Measurements from ENCODE around the gene FBXO46.

Gene FBXO46

GRCh38 chr19:45730368-45731288 lies at the start of gene FBXO46:
FBXO46 (minus strand) TSS chr19:45730896; CDS start chr19:45713495, 17,401 bp downstream.
- H3K4me3 ChIP-seq (ENCODE audit: low read depth, low read length) = peak within 1 kb of the TSS; percentile 96
- peak within 1 kb of the TSS; percentile 44 for H2AFZ ChIP-seq (ENCODE audit: low read length, unreplicated experiment)
- H3K79me2 ChIP-seq (ENCODE audit: control insufficient read depth, insufficient read depth, low read length, unreplicated experiment) = peaks cover 34% of the 10 kb centered on the region
- H3K27me3 ChIP-seq (ENCODE audit: insufficient read depth, low read length) = no peaks in the 10 kb centered on the region
- no peaks in the 10 kb centered on the region for H3K36me3 ChIP-seq (ENCODE audit: insufficient read depth, low read length)
- no peaks in the 10 kb centered on the region for H3K4me1 ChIP-seq (ENCODE audit: control insufficient read depth, insufficient read depth, low read length, unreplicated experiment)
- peak within 1 kb of the TSS; percentile 22; the same call in 1 of the 2 replicates for H3K27ac ChIP-seq (ENCODE audit: low read depth, low read length)

- H3K4me3 ChIP-seq (ENCODE audit: low read depth, low read length) = no peak overlapping the region
- peaks cover 30% of the 10 kb centered on the region for H3K4me1 ChIP-seq (ENCODE audit: control insufficient read depth, insufficient read depth, low read length, unreplicated experiment)
- no peak overlapping the region for H3K27ac ChIP-seq (ENCODE audit: low read depth, low read length)
- no peaks in the 10 kb centered on the region for H3K79me2 ChIP-seq (ENCODE audit: control insufficient read depth, insufficient read depth, low read length, unreplicated experiment)
- no peaks in the 10 kb centered on the region for H3K27me3 ChIP-seq (ENCODE audit: insufficient read depth, low read length)
- H3K36me3 ChIP-seq (ENCODE audit: insufficient read depth, low read length) = 0 out of 2 replicates have a peak, but pooled peaks cover 11% of the 10 kb centered on the region
- H2AFZ ChIP-seq (ENCODE audit: low read length, unreplicated experiment) = no peak overlapping the region
These were observed 49.4 kb upstream of the FBXO46 start for GRCh38 chr19:45780146-45780447.

- Histone ChIP-seq H3K4me1 (ENCODE audit: control insufficient read depth, insufficient read depth, low read length, unreplicated experiment) (peaks cover 30% of the 10 kb centered on the region), H3K36me3 (ENCODE audit: insufficient read depth, low read length) (0 out of 2 replicates have a peak, but pooled peaks cover 11% of the 10 kb centered on the region), H3K79me2 (ENCODE audit: control insufficient read depth, insufficient read depth, low read length, unreplicated experiment) (no peaks in the 10 kb centered on the region), H3K4me3 (ENCODE audit: low read depth, low read length) (no peak overlapping the region), H3K27me3 (ENCODE audit: insufficient read depth, low read length) (no peaks in the 10 kb centered on the region), H2AFZ (ENCODE audit: low read length, unreplicated experiment) (no peak overlapping the region), H3K27ac (ENCODE audit: low read depth, low read length) (no peak overlapping the region)
These were observed 48.8 kb upstream of the FBXO46 start for GRCh38 chr19:45779231-45780145.

GRCh38 chr19:45778010-45778661 lies 47.4 kb upstream of the FBXO46 start:
- 0 out of 2 replicates have a peak, but pooled peaks cover 11% of the 10 kb centered on the region for H3K36me3 ChIP-seq (ENCODE audit: insufficient read depth, low read length)
- H3K27ac ChIP-seq (ENCODE audit: low read depth, low read length) = no peak overlapping the region
- no peaks in the 10 kb centered on the region for H3K79me2 ChIP-seq (ENCODE audit: control insufficient read depth, insufficient read depth, low read length, unreplicated experiment)
- H3K4me1 ChIP-seq (ENCODE audit: control insufficient read depth, insufficient read depth, low read length, unreplicated experiment) = peaks cover 19% of the 10 kb centered on the region
- H2AFZ ChIP-seq (ENCODE audit: low read length, unreplicated experiment) = no peak overlapping the region
- H3K27me3 ChIP-seq (ENCODE audit: insufficient read depth, low read length) = no peaks in the 10 kb centered on the region
- no peak overlapping the region for H3K4me3 ChIP-seq (ENCODE audit: low read depth, low read length)

DNA sequence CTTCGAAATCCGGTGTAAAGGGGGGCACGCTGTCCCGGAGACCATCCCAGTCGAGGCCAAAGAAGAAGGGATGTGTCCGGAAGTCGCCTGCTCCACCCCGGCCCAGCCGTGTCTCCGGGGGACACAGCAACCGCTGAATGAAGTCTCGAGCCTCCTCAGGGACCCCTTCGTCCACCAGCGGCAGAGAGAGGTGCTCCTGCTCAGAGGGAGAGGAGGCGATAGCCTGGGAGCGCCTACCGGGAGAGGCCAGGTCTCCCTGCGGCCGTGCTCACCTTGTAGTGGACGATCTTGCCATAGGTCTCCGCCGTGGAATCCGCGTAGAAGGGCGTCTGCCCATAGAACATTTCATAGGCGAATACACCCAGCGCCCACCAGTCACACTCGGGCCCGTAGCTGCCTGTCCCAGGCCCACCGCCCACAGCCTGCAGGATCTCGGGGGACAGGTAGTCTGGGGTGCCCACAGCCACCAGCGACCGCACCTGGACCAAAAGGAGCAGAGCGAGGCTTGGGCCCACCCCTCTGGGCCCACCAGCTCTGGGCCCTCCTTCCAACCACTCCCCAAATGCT lies 46.8 kb upstream of the FBXO46 start:
- H3K4me1 ChIP-seq (ENCODE audit: control insufficient read depth, insufficient read depth, low read length, unreplicated experiment) = peaks cover 15% of the 10 kb centered on the region
- no peak overlapping the region for H3K27ac ChIP-seq (ENCODE audit: low read depth, low read length)
- no peaks in the 10 kb centered on the region for H3K79me2 ChIP-seq (ENCODE audit: control insufficient read depth, insufficient read depth, low read length, unreplicated experiment)
- H2AFZ ChIP-seq (ENCODE audit: low read length, unreplicated experiment) = no peak overlapping the region
- H3K4me3 ChIP-seq (ENCODE audit: low read depth, low read length) = no peak overlapping the region
- no peaks in the 10 kb centered on the region for H3K27me3 ChIP-seq (ENCODE audit: insufficient read depth, low read length)
- 0 out of 2 replicates have a peak, but pooled peaks cover 11% of the 10 kb centered on the region for H3K36me3 ChIP-seq (ENCODE audit: insufficient read depth, low read length)

- Histone ChIP-seq H3K27ac (ENCODE audit: low read depth, low read length) (no peak overlapping the region), H3K4me3 (ENCODE audit: low read depth, low read length) (no peak overlapping the region), H2AFZ (ENCODE audit: low read length, unreplicated experiment) (no peak overlapping the region), H3K27me3 (ENCODE audit: insufficient read depth, low read length) (no peaks in the 10 kb centered on the region), H3K4me1 (ENCODE audit: control insufficient read depth, insufficient read depth, low read length, unreplicated experiment) (no peaks in the 10 kb centered on the region), H3K36me3 (ENCODE audit: insufficient read depth, low read length) (0 out of 2 replicates have a peak, but pooled peaks cover 7% of the 10 kb centered on the region), H3K79me2 (ENCODE audit: control insufficient read depth, insufficient read depth, low read length, unreplicated experiment) (no peaks in the 10 kb centered on the region)
These were observed 44.1 kb upstream of the FBXO46 start for GRCh38 chr19:45774765-45775164.

- H3K4me3 ChIP-seq (ENCODE audit: low read depth, low read length) = no peak overlapping the region
- H3K4me1 ChIP-seq (ENCODE audit: control insufficient read depth, insufficient read depth, low read length, unreplicated experiment) = no peaks in the 10 kb centered on the region
- no peaks in the 10 kb centered on the region for H3K79me2 ChIP-seq (ENCODE audit: control insufficient read depth, insufficient read depth, low read length, unreplicated experiment)
- H3K27ac ChIP-seq (ENCODE audit: low read depth, low read length) = no peak overlapping the region
- H3K36me3 ChIP-seq (ENCODE audit: insufficient read depth, low read length) = 0 out of 2 replicates have a peak, but pooled peaks cover 2% of the 10 kb centered on the region
- H3K27me3 ChIP-seq (ENCODE audit: insufficient read depth, low read length) = no peaks in the 10 kb centered on the region
- H2AFZ ChIP-seq (ENCODE audit: low read length, unreplicated experiment) = no peak overlapping the region
These were observed 42.7 kb upstream of the FBXO46 start for GRCh38 chr19:45773384-45773783.

GRCh38 chr19:45772912-45773311 lies 42.2 kb upstream of the FBXO46 start:
- H3K36me3 ChIP-seq (ENCODE audit: insufficient read depth, low read length) = no peaks in the 10 kb centered on the region
- H3K27me3 ChIP-seq (ENCODE audit: insufficient read depth, low read length) = no peaks in the 10 kb centered on the region
- H3K27ac ChIP-seq (ENCODE audit: low read depth, low read length) = no peak overlapping the region
- no peak overlapping the region for H2AFZ ChIP-seq (ENCODE audit: low read length, unreplicated experiment)
- H3K4me1 ChIP-seq (ENCODE audit: control insufficient read depth, insufficient read depth, low read length, unreplicated experiment) = no peaks in the 10 kb centered on the region
- no peak overlapping the region for H3K4me3 ChIP-seq (ENCODE audit: low read depth, low read length)
- H3K79me2 ChIP-seq (ENCODE audit: control insufficient read depth, insufficient read depth, low read length, unreplicated experiment) = no peaks in the 10 kb centered on the region

DNA sequence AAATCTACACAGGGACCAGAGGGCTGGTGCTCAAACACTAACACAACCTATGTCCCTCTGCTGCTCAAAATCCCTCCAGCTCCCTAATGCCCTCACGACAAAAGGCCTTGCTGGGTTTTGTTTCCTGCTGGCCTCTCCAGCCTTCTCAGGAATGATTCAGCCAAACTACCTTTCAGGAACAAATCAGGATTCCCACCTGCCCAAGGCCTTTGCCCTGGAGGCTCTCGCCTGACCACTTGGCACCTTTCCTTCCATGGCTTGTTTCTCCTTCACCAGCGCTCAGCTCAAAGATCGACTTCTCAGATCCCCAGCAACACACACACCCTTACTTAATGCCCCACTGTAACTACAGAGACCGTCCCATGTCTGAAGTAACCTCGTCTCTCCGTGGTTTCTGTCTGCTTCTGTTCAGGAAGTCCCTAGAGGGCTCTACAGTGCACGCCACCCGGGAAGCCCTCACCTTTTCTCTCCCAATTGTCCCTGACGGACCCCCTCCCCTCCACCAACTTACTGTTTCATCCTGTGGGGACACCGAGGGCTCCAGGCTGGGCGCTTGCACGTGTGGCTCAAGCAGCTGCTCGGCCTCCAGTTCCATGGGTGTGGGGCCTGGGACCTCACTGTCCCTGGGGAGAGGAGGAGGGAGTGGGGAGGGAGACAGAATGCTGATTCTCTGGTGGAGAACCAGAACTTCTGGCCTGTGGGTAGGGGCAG lies 41.6 kb upstream of the FBXO46 start:
- no peaks in the 10 kb centered on the region for H3K4me1 ChIP-seq (ENCODE audit: control insufficient read depth, insufficient read depth, low read length, unreplicated experiment)
- no peak overlapping the region for H3K4me3 ChIP-seq (ENCODE audit: low read depth, low read length)
- H3K27ac ChIP-seq (ENCODE audit: low read depth, low read length) = no peak overlapping the region
- H3K36me3 ChIP-seq (ENCODE audit: insufficient read depth, low read length) = no peaks in the 10 kb centered on the region
- no peaks in the 10 kb centered on the region for H3K79me2 ChIP-seq (ENCODE audit: control insufficient read depth, insufficient read depth, low read length, unreplicated experiment)
- no peaks in the 10 kb centered on the region for H3K27me3 ChIP-seq (ENCODE audit: insufficient read depth, low read length)
- no peak overlapping the region for H2AFZ ChIP-seq (ENCODE audit: low read length, unreplicated experiment)
